Caki2 (cell line): ENCODE results near the gene DOCK10. TPM values are rescaled to one million over a fixed set of nuclear protein-coding genes. Genes with fewer than 3 reads are reported as not detected.

Experiments
- DNase-seq: peaks from one replicate; pipeline ENCODE4 v3.0.0-alpha.2; 2015; ENCODE audit warnings: low read depth
- in situ Hi-C: cut with HindIII; loops from 2 replicates; pipeline ENCODE4 v1.10.0; 2016; ENCODE audit warnings: low sequenced_read_pairs, low pct_unique_long_range_greater_than_20kb, mixed read lengths
- total RNA-seq: library from RNA; depleted of rRNA; stranded (reverse); fragments of >200 nt; shearing (Covaris generic); gene quantifications from 2 replicates; pipeline ENCODE4 v1.2.3, GENCODE V29; 2014; ENCODE audit warnings: low replicate concordance

The DOCK10 gene
- total RNA-seq, 1 experiment from 2014 or later, result 11.6 TPM

DNA sequence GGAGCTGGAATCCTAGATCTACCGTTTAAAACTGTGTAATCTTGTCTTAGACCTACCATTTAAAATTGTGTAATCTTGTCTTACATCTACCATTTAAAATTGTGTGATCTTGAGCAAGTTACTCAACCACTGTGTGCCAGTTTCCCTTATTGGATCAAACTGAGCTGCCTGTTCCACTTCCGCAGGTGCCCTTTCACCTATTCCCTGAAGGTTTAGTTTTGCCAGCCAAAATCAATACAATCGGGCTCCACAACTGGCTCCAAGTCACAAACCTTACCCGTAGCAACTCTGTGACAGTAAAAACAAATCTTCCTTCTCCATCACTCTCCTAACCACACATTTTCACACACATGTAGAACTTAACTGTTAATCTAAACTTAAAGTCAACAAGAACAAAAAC lies 20.1 kb downstream of the DOCK10 start:
- peak; percentile 62 for DNase-seq
- in situ Hi-C loops, result no loop called here

GRCh38 chr2:225020168-225020849 lies 22.0 kb downstream of the DOCK10 start:
- DNase-seq, result no peak
- in situ Hi-C loops, result no loop called here

GRCh38 chr2:225019105-225019504 lies 23.2 kb downstream of the DOCK10 start:
- in situ Hi-C loops, result no loop called here
- no peak for DNase-seq

- DNase-seq, result peak; percentile 49
- in situ Hi-C loops, result no loop called here
Observed at GRCh38 chr2:225017713-225018112, 24.6 kb downstream of the DOCK10 start.

DNA sequence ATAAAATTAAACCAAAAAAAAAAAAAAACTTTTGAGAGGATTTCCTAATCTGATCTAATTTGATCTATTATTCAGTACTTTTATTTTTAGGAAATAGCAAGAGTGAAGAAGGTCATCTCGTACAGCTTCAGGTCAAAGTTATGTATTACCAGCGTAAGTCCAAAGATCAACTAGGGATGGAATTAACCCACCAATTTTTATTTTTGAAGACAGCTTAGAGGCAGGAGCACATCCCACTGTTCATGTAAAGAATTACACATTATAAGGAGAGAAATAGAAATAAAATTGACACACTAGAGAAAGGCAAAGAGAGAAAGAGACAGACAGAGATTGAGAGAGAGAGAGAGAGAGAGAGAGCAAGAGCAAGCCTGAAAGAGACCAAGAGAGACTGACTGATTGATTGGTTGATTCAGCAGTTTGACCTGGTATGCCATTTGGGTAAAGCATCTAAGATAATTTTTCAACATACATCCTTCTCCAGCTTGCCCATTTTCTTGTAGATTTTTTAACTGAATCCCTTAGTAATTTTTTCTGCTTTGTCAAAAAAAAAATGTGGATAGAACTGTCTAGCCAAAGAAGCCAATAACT lies 25.1 kb downstream of the DOCK10 start:
- in situ Hi-C loops, result no loop called here
- no peak for DNase-seq

- in situ Hi-C loops, result no loop called here
- DNase-seq, result peak; percentile 12
Observed at GRCh38 chr2:225013425-225014365, 28.6 kb downstream of the DOCK10 start.

DNA sequence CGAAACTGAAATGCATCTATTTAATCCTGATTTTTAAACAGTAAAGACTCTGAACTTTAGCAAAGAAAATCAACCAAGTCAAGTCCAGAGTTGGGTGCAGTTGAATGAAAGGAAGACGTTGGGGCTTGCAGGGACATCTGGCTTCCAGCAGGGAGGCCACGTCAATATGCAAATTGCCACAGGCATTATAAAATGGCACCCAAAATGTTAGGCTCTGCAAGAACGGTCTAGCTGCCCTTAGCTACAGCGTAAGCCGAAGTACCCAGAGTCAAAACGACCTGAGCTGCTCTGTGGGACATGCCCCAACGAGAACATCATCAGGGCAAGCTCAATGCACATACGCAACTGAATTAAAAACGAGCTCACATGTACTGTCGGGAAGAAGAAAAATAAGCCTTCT lies 30.7 kb downstream of the DOCK10 start:
- in situ Hi-C loops, result no loop called here
- DNase-seq, result no peak

GRCh38 chr2:225010804-225011203 lies 31.5 kb downstream of the DOCK10 start:
- in situ Hi-C loops, result no loop called here
- peak; percentile 56 for DNase-seq

DNA sequence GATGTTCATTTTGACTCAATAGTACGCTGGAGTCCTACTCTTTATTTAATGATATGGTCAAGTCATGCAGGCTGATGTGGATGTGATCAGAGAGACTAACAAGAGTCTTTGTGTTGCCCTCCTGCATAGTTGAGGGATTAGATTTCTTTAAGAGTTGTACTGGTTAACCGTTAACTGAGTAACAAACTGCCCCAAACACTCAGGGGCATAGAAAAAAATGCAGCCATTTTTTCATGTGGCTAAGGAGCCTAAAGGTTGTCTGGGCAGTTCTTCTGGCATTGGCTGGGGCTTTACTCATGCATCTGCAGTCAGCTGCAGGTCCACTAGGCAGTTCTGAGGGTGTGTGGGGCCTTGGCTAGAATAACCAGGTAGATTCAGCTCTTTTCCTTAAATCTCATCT lies 32.5 kb downstream of the DOCK10 start:
- in situ Hi-C loops, result no loop called here
- DNase-seq, result peak; percentile 79

DNA sequence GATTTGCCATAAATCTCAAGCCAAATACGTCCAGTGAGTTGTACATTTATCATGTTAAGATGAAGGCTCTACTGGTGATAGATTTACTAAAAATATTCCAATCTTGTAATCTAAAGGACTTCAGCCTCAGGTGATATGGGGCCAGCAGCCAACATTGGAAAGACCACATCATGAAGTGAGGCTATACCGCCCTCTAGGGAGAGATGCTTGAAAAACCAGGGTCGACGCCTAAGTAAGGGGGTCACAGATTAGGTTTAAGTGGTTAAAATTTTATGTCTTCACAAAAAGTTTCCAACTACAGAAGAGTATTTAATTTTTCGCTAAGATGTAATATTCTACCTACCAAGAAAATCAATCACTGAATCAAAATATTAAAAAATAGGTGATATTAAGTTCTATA lies 33.3 kb downstream of the DOCK10 start:
- no peak for DNase-seq
- in situ Hi-C loops, result no loop called here

- DNase-seq, result no peak
Observed at GRCh38 chr2:225008179-225008856, 34.0 kb downstream of the DOCK10 start.

DNA sequence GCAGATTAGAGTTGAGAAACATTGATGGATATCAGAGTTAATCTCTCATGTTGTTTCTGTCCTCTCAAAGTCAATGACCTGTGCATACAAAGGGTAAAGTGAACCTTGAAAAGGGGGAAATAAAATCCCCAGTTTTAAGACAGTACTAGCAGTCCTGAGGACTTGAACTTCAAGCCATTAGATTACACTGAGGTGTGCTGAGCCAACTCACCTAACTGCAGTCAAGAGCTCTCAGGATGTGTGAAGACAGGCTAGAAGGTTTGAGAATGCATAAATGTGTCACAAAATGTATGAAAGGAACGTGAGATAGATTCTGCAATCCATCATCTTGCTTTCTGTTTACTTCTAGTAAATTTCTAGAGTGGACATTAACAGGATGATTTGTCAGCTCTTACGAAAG lies 35.5 kb downstream of the DOCK10 start:
- in situ Hi-C loops, result no loop called here
- no peak for DNase-seq

More at GRCh38 chr2:225008179-225008856, 34.0 kb downstream of the DOCK10 start:
- in situ Hi-C loops, result no loop called here

DNA sequence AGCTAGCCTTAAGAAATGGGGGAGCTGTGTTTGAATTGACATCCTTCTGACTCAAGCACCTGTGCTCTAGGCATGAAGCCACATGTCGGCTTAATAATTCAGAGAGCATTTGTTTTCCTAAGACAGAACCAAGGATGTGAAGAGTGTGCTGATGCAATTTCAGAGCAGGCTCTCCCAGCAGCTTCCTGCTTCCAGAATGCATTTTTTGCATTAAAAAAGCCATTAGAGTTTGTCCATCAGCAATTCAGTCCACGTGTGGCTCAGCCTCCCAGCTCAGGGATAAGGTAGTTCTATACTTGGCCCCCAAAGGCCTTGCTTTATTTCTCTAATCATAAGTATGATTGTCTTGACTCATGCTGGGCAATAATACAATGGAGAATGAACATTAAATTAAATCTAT lies 37.7 kb downstream of the DOCK10 start:
- in situ Hi-C loops, result no loop called here
- DNase-seq, result peak; percentile 44

GRCh38 chr2:225002656-225003045 lies 39.6 kb downstream of the DOCK10 start:
- in situ Hi-C loops, result no loop called here

GRCh38 chr2:225002039-225002655 lies 40.1 kb downstream of the DOCK10 start:
- DNase-seq, result peak; percentile 62
- in situ Hi-C loops, result no loop called here

More at GRCh38 chr2:225002656-225003045, 39.6 kb downstream of the DOCK10 start:
- peak; percentile 89 for DNase-seq

DNA sequence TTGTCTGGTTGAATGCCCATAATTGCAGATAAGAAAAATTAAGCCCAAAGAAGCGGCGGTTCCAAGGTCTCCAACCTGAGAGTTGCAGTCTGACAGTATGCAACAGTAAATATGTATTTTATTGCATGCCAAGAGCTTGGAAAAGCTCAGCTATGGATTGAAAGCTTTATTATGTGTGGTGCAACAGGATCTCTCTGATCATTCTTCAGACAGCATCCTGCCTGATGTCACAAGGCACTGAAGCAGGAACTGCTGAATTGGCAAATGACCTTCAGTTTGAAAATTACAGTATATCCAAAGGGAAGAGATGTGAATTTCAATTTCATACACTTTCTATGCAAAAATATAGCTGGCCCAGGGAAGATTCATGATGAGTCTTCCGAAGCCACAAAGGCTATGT lies 42.5 kb downstream of the DOCK10 start:
- in situ Hi-C loops, result no loop called here

DNA sequence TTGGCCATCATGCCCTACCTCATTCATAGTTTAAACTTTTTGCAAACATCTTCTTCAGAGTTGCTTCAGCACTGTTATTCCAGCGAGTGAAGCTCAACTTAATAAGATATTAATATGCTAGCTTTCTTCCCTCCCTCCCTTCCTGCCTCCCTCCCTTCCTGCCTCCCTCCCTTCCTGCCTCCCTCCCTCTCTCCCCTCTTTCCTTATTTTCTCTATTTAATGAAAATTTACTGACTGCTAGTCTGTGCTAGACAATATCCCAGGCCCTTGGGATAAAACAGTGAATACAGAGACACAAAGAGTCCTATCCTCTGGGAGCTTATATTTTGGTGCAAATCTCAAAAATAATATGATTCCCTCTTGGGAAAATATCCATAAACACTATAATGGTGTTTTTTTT lies 42.9 kb downstream of the DOCK10 start:
- in situ Hi-C loops, result no loop called here
- no peak for DNase-seq

More for the DNA sequence above, 42.5 kb downstream of the DOCK10 start:
- no peak for DNase-seq

DNA sequence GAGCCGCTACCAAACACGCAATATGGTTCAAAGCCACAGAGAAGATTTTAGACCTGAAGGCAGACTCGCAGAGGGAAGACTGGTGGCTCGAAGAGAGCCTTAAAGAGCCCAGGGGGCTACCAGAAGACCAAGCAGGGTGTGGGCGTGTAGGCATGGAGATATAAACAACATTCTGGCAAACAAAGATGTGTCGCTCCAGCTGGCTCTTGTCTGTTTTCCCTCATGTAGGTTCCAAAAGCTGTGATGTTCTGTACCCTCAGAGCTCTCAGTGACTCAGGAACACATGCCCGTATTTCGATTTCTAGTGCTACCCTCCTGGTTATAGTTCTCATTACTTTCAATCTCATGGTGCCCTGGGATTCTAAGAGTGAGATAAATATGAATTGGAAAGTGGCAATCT lies 44.5 kb downstream of the DOCK10 start:
- no peak for DNase-seq
- in situ Hi-C loops, result no loop called here
